Caco-2 (cell line): ENCODE data around the gene CCDC110. TPM values are rescaled to one million over a fixed set of nuclear protein-coding genes. Genes with fewer than 3 reads are reported as not detected.
"Not testable (repeated sequence)": the region's sequence is repeated elsewhere in the genome, so short reads cannot be mapped to it uniquely, and the experiment has no call there.

Experiments used
- BruUV-seq: library from RNA; stranded (reverse); fragments of 400-500 nt; replicated peaks from 2 replicates; lab custom pipeline; 2021; lab: Mats Ljungman, UMichigan
- CTCF ChIA-PET: fragments of 300-600 bp; sonication (Branson Sonifier 250); formaldehyde crosslinking; loops from one replicate; lab custom pipeline; 2022; ENCODE audit warnings: antibody characterized with exemption; lab: Charles Lee
- POLR2A ChIA-PET: fragments of 300-600 bp; sonication (Branson Sonifier 250); formaldehyde crosslinking; loops from one replicate; lab custom pipeline; 2022; ENCODE audit warnings: antibody characterized with exemption; lab: Charles Lee
- DNase-seq, 2 experiments: peaks; one replicate each; pipeline versions ENCODE4 v3.0.0 to v3.0.0-alpha.2; 2020 to 2022
- H3K27me3 ChIP-seq: replicated peaks from 2 replicates; pipeline ENCODE4 v1.6.0; 2011; ENCODE audit warnings: low read length; ENCODE audit not compliant: control insufficient read depth, insufficient read depth
- H3K36me3 ChIP-seq: 2 replicates; pipeline ENCODE4 v1.5.1; 2011; ENCODE audit warnings: low read length; ENCODE audit not compliant: control insufficient read depth, insufficient read depth
- H3K4me1 ChIP-seq: fragments of 250-450 bp; sonication (Bioruptor Pico); 2 replicates; pipeline ENCODE4 v1.5.1; 2020; ENCODE audit warnings: mild to moderate bottlenecking
- H3K4me3 ChIP-seq: 2 replicates; pipeline ENCODE4 v1.5.1; 2011; ENCODE audit warnings: low read depth, mild to moderate bottlenecking, control low read depth, low read length
- H3K9me3 ChIP-seq: fragments of 250-450 bp; sonication (Bioruptor Pico); 2 replicates; pipeline ENCODE4 v1.5.1; 2020; ENCODE audit warnings: mild to moderate bottlenecking, moderate library complexity
- H3K27ac Mint-ChIP-seq: one replicate; pipeline ENCODE4 v1.8.0; 2022; ENCODE audit warnings: mixed read lengths; ENCODE audit not compliant: unreplicated experiment
- H3K27me3 Mint-ChIP-seq: one replicate; pipeline ENCODE4 v1.8.0; 2022; ENCODE audit warnings: mixed read lengths; ENCODE audit not compliant: insufficient read depth, unreplicated experiment
- H3K36me3 Mint-ChIP-seq: one replicate; pipeline ENCODE4 v1.8.0; 2022; ENCODE audit warnings: mild to moderate bottlenecking, mixed read lengths; ENCODE audit not compliant: insufficient read depth, unreplicated experiment
- H3K4me1 Mint-ChIP-seq: one replicate; pipeline ENCODE4 v1.8.0; 2022; ENCODE audit warnings: low read depth, mixed read lengths; ENCODE audit not compliant: unreplicated experiment
- H3K4me3 Mint-ChIP-seq: one replicate; pipeline ENCODE4 v1.8.0; 2022; ENCODE audit warnings: mild to moderate bottlenecking, moderate library complexity, mixed read lengths; ENCODE audit not compliant: unreplicated experiment
- H3K9me3 Mint-ChIP-seq: one replicate; pipeline ENCODE4 v1.8.0; 2022; ENCODE audit warnings: mixed read lengths; ENCODE audit not compliant: unreplicated experiment
- intact Hi-C: fragments of 100-400 bp; cut with micrococcal nuclease; formaldehyde crosslinking; loops from one replicate; pipeline ENCODE4 v1.10.0; 2022; ENCODE audit not compliant: unreplicated experiment
- total RNA-seq: library from RNA; stranded (reverse); gene quantifications from 2 replicates; pipeline ENCODE4 v1.2.3, GENCODE V29; 2022
- TF ChIP-seq, protein P1 (sequence below), 2 experiments: fragments of 200-600 bp in 1 of 2; IDR thresholded peaks; 1 replicate in 1 of 2; 2 replicates in 1 of 2; pipeline versions ENCODE4 v1.5.1 to v1.8.0; 2011 to 2022; ENCODE audit warnings: antibody characterized with exemption in 1 of 2, control low read depth in 1 of 2, inconsistent platforms in 1 of 2, low read depth in 1 of 2, low read length in 1 of 2, mild to moderate bottlenecking in 1 of 2, moderate library complexity in 1 of 2; ENCODE audit not compliant: insufficient read depth in 1 of 2, severe bottlenecking in 1 of 2, unreplicated experiment in 1 of 2

Gene CCDC110
- total RNA-seq, 1 experiment from 2014 or later = not detected

DNA sequence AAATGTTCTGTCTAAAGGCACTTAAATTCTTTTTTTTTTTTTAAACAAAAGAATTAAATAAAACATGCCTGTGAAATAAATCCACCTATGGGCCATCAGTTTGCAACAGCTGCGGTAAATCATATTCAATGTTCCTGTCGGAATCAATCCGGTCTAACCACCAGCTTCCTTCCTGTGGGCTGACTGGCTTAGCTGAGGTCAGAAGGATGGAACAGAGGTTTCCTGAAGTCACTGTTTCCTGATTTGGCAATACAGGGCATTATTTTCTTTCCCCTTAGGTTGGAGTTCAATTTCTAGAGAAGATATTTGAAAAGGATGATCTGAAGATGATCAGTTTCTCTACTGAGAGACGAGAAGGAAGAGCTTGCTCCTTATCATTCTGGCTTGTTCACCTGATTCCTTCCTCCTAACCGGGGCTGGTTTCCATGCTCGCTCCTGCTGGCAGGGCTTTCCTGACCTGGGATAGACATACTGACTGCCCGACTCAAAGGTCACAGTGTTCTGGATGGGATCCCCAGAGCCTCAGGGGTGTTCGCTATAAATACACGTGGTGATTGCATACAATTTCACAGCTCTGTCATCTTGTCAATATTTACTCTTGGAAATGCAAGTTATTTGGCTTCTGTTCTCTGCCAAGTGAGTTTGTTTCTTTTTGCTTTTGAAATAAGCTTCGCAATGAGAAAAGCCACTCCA is 42.1 kb upstream of the CCDC110 start:
- Mint-ChIP-seq H3K36me3 (no peaks in the 10 kb centered on the region), H3K27me3 (no peaks in the 10 kb centered on the region), H3K4me1 (no peaks in the 10 kb centered on the region), H3K4me3 (peak overlapping the region; percentile 60), H3K9me3 (no peaks in the 10 kb centered on the region), H3K27ac (peak overlapping the region; percentile 5)
- H3K9me3 ChIP-seq = no peaks in the 10 kb centered on the region
- POLR2A ChIA-PET = interaction anchor here (0.6 to 0.8 kb wide), 2 partner anchors 22 to 24 kb away, joined by 4 to 10 read pairs; partner anchors contain the start of gene PDLIM3
- no peaks in the 10 kb centered on the region for H3K36me3 ChIP-seq
- no peak overlapping the region for H3K4me3 ChIP-seq
- no peaks in the 10 kb centered on the region for H3K27me3 ChIP-seq
- CTCF ChIA-PET = no interaction called here
- TF ChIP-seq, protein P1, sequence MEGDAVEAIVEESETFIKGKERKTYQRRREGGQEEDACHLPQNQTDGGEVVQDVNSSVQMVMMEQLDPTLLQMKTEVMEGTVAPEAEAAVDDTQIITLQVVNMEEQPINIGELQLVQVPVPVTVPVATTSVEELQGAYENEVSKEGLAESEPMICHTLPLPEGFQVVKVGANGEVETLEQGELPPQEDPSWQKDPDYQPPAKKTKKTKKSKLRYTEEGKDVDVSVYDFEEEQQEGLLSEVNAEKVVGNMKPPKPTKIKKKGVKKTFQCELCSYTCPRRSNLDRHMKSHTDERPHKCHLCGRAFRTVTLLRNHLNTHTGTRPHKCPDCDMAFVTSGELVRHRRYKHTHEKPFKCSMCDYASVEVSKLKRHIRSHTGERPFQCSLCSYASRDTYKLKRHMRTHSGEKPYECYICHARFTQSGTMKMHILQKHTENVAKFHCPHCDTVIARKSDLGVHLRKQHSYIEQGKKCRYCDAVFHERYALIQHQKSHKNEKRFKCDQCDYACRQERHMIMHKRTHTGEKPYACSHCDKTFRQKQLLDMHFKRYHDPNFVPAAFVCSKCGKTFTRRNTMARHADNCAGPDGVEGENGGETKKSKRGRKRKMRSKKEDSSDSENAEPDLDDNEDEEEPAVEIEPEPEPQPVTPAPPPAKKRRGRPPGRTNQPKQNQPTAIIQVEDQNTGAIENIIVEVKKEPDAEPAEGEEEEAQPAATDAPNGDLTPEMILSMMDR (IDR thresholded peaks at IDR 0.05; ENCODE audit: insufficient read depth in 1 of 2, low read depth in 1 of 2, low read length in 1 of 2, severe bottlenecking in 1 of 2, unreplicated experiment in 1 of 2) = no peak
- intact Hi-C loops = loop anchor here (1.0 kb wide), 2 partner anchors 9 to 17 kb away; no protein-coding TSS in a partner anchor
- peak; percentile 44 to 50 for DNase-seq
- H3K4me1 ChIP-seq = peaks cover 9% of the 10 kb centered on the region; the same call in 1 of the 2 replicates
- BruUV-seq = no TSS peak

DNA sequence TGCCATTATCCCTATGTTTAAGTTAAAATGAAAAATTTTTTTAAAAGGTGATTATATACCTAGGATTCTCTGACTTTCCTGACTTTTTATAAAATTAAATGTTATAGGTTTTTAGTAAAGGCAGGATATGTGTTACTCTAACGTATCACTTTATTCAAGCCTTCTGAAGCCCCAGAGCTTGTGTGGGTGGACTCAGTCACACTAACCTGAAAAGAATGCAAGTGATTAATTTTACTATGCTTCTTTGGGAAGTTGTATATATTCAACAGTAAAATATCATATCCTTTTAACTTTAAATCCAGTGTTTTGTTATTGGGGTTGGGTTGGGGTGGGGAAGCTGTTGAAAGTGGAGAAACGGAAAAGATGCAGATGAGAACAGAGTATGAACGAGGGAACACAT is 41.0 kb upstream of the CCDC110 start:
- DNase-seq = no peak
- Mint-ChIP-seq H3K27me3 (no peaks in the 10 kb centered on the region), H3K36me3 (no peaks in the 10 kb centered on the region), H3K9me3 (no peaks in the 10 kb centered on the region), H3K27ac (no peak overlapping the region), H3K4me3 (no peak overlapping the region), H3K4me1 (no peaks in the 10 kb centered on the region)
- no TSS peak for BruUV-seq
- H3K4me3 ChIP-seq = no peak overlapping the region
- CTCF ChIA-PET = no interaction called here
- TF ChIP-seq, protein P1 (IDR thresholded peaks at IDR 0.05; ENCODE audit: insufficient read depth in 1 of 2, low read depth in 1 of 2, low read length in 1 of 2, severe bottlenecking in 1 of 2, unreplicated experiment in 1 of 2) = no peak
- no peaks in the 10 kb centered on the region for H3K27me3 ChIP-seq
- intact Hi-C loops = no loop called here
- no peaks in the 10 kb centered on the region for H3K36me3 ChIP-seq
- peaks cover 9% of the 10 kb centered on the region; the same call in 1 of the 2 replicates for H3K4me1 ChIP-seq
- POLR2A ChIA-PET = no interaction called here
- H3K9me3 ChIP-seq = no peaks in the 10 kb centered on the region

DNA sequence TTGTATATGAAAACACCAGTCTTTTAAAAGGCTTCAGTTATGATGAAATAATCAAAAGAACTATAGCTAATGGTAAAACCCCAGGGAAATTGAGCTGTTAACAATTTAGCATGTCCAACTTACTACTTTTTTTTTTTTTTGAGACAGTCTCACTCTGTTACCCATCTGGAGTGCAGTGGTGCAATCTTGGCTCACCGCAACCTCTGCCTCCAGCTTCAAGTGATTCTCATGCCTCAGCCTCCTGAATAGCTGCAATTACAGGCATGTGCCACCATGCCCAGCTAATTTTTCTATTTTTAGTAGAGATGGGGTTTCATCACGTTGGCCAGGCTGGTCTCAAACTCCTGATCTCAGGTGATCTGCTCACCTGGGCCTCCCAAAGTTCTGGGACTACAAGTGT is 39.7 kb upstream of the CCDC110 start:
- H3K4me1 ChIP-seq, H3K27ac Mint-ChIP-seq, H3K4me3 ChIP-seq, BruUV-seq, H3K36me3 Mint-ChIP-seq, H3K9me3 Mint-ChIP-seq, H3K27me3 ChIP-seq, intact Hi-C loops, POLR2A ChIA-PET, H3K9me3 ChIP-seq, DNase-seq, H3K27me3 Mint-ChIP-seq, H3K36me3 ChIP-seq, H3K4me3 Mint-ChIP-seq, H3K4me1 Mint-ChIP-seq: not testable (repeated sequence)
- CTCF ChIA-PET = interaction anchor here (0.7 kb wide), 1 partner anchor 132 kb away, joined by 3 read pairs; no protein-coding TSS in a partner anchor
